SU-DHL-6 (cell line): ENCODE results near the gene GPATCH2.

Experiments
- EZH2phosphoT487 ChIP-seq: fragments of 200-600 bp; sonication (generic), shearing (Covaris generic); conservative IDR thresholded peaks from 2 replicates; pipeline ENCODE4 v1.6.1; 2018; ENCODE audit warnings: mild to moderate bottlenecking, antibody characterized with exemption, low read length, moderate library complexity, mixed read lengths
- TF ChIP-seq, protein P1 (sequence below): fragments of 200-600 bp; sonication (generic); IDR thresholded peaks from one replicate; pipeline ENCODE4 v1.5.1; 2017; ENCODE audit warnings: antibody characterized with exemption, mild to moderate bottlenecking, low read length, moderate library complexity; ENCODE audit not compliant: insufficient read depth, poor library complexity, severe bottlenecking

DNA sequence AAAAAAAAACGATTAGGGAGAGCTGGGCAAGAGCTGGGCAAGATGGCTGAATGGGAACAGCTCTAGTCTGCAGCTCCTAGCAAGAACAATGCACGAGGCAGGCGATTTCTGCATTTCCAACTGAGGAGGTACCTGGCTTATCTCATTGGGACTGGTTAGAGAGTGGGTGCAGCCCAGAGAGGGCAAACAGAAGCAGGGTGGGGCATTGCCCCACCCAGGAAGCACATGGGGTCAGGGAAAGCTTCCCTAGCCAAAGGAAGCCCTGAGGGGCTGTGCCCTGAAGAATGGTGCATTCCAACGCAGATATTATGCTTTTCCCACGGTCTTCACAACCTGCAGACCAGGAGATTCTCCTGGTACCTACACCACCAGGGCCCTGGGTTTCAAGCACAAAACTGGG lies 251.6 kb downstream of the GPATCH2 start:
- TF ChIP-seq, protein P1, sequence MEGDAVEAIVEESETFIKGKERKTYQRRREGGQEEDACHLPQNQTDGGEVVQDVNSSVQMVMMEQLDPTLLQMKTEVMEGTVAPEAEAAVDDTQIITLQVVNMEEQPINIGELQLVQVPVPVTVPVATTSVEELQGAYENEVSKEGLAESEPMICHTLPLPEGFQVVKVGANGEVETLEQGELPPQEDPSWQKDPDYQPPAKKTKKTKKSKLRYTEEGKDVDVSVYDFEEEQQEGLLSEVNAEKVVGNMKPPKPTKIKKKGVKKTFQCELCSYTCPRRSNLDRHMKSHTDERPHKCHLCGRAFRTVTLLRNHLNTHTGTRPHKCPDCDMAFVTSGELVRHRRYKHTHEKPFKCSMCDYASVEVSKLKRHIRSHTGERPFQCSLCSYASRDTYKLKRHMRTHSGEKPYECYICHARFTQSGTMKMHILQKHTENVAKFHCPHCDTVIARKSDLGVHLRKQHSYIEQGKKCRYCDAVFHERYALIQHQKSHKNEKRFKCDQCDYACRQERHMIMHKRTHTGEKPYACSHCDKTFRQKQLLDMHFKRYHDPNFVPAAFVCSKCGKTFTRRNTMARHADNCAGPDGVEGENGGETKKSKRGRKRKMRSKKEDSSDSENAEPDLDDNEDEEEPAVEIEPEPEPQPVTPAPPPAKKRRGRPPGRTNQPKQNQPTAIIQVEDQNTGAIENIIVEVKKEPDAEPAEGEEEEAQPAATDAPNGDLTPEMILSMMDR: no peak
- TF ChIP-seq EZH2phosphoT487: no peak
